Measurements from ENCODE around the gene TAS2R60. TPM values are rescaled to one million over a fixed set of nuclear protein-coding genes. Genes with fewer than 3 reads are reported as not detected.
"Not testable (repeated sequence)": the region's sequence is repeated elsewhere in the genome, so short reads cannot be mapped to it uniquely, and the experiment has no call there.

Gene TAS2R60
- total and polyA plus RNA-seq, 9 of the 15 experiments (the other 6 are each of a cell fraction or from before 2014, with no cell fraction given), result 0.08 TPM; not detected in 8

DNA sequence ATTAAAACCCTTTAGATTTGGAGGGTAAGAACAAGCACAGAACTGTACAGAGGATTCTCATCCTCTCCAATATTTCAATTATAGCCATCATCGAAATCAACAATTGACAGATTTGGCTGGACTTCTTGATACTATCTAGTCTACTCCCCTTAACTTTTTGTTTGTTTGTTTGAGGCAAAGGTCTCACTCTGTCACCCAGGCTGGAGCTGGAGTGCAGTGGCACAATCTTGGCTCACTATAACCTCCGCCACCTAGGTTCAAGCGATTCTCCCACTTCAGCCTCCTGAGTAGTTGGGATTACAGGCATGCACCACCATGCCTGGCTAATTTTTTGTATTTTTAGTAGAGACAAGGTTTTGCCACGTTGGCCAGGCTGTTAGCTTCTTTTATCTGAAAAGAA lies 41.0 kb upstream of the TAS2R60 start:
- CTCF ChIA-PET (ENCODE audit: low intra/inter-chr PET ratio); H2AFZ ChIP-seq (ENCODE audit: low read depth, low read length); H3K27ac ChIP-seq (ENCODE audit: extremely low read depth, low read depth, low read length); H3K9me1 ChIP-seq (ENCODE audit: control insufficient read depth, insufficient read depth, low read length); H3K4me3 ChIP-seq; H3K79me2 ChIP-seq (ENCODE audit: control insufficient read depth, insufficient read depth, low read length); H3K9me3 ChIP-seq (replicated peaks; ENCODE audit: control insufficient read depth, insufficient read depth, low read depth, low read length); in situ Hi-C loops (cut with MboI); intact Hi-C loops (cut with micrococcal nuclease); H4K20me1 ChIP-seq (replicated peaks; ENCODE audit: control insufficient read depth, insufficient read depth, low read length); DNase-seq (ENCODE audit: extremely low read depth in 1 of 4, low spot score in 3 of 4); BruUV-seq (replicated peaks); FAIRE-seq; ATAC-seq; H3K9ac ChIP-seq (ENCODE audit: insufficient read depth in 1 of 2, low read depth in 2 of 2, low read length in 2 of 2); H3K36me3 ChIP-seq (ENCODE audit: control insufficient read depth, insufficient read depth, low read length); H3K4me2 ChIP-seq (ENCODE audit: insufficient read depth, low read length): not testable (repeated sequence)
- H3K4me1 ChIP-seq (replicated peaks in 1 of 2; ENCODE audit: control insufficient read depth in 2 of 2, insufficient read depth in 2 of 2, low read length in 2 of 2), result peaks cover 0 to 10% of the 10 kb centered on the region in 2 experiments; a peak in 3 of 5 replicates
- POLR2A ChIA-PET, result interaction anchor here (0.5 to 10.7 kb wide), 3 partner anchors 10 to 88 kb away, joined by 3 to 131 read pairs (median 11); no protein-coding TSS in a partner anchor
- peaks cover 63 to 80% of the 10 kb centered on the region in 2 experiments for H3K27me3 ChIP-seq (ENCODE audit: control insufficient read depth in 2 of 2, insufficient read depth in 2 of 2, low read length in 2 of 2)
- WGBS (ENCODE audit: insufficient coverage, low coverage, missing lambda C conversion rate), result 1% methylated on average over 4 of the region's 4 CpGs

DNA sequence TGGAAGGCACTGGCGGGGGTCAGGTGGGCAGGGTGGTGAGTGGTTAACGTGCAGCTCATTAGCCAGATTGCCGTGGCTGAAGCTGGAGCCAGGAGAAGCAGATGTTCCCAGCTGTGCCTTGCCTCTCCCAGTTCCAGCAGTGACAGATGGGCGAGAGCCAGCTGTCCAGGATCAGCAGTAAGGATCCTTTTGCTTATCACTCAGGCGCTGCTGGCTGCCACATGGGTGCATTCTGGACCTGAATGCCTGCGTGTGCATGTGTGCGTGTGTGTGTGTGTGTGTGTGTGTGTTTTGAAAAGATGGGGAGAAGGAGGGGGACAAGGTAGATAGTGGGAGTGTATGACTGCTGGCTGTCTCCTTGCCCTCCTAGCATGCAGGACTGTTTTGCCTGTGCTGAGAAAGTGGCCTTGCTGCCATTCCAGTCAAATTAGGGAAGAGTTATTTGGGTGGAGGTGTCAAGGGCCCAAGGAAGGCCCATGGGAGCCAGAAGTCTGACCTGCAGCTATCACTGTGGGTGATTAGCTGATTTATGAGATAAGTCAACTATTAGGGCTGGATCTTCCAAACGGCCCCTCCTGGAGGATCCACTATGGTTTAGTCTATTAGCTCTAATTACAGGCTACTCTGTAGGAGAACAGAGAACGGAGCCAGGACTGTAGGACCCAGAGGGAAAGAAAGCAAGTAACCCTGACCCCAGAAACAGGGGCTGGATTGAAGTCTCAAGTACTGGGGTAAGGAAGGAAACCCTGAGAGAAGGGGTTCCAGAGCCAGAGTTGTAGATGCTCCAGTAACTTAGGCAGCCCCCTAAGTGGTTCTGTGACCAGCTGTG lies 37.9 kb upstream of the TAS2R60 start:
- FAIRE-seq (no peak), ATAC-seq (no peak), DNase-seq (ENCODE audit: extremely low read depth in 1 of 4, low spot score in 3 of 4) (no peak)
- Histone ChIP-seq H3K9me1 (ENCODE audit: control insufficient read depth, insufficient read depth, low read length) (no peaks in the 10 kb centered on the region), H3K36me3 (ENCODE audit: control insufficient read depth, insufficient read depth, low read length) (no peaks in the 10 kb centered on the region), H3K27ac (ENCODE audit: extremely low read depth, low read depth, low read length) (no peak overlapping the region), H4K20me1 (replicated peaks; ENCODE audit: control insufficient read depth, insufficient read depth, low read length) (0 out of 2 replicates have a peak, but pooled peaks cover 3% of the 10 kb centered on the region), H3K4me2 (ENCODE audit: insufficient read depth, low read length) (no peak overlapping the region), H3K4me3 (no peak overlapping the region), H2AFZ (ENCODE audit: low read depth, low read length) (no peak overlapping the region), H3K4me1 (replicated peaks in 1 of 2; ENCODE audit: control insufficient read depth in 2 of 2, insufficient read depth in 2 of 2, low read length in 2 of 2) (peaks cover 0 to 7% of the 10 kb centered on the region in 2 experiments; a peak in 3 of 5 replicates), H3K27me3 (ENCODE audit: control insufficient read depth in 2 of 2, insufficient read depth in 2 of 2, low read length in 2 of 2) (peaks cover 53 to 71% of the 10 kb centered on the region in 2 experiments), H3K9me3 (replicated peaks; ENCODE audit: control insufficient read depth, insufficient read depth, low read depth, low read length) (no peaks in the 10 kb centered on the region), H3K79me2 (ENCODE audit: control insufficient read depth, insufficient read depth, low read length) (no peaks in the 10 kb centered on the region), H3K9ac (ENCODE audit: insufficient read depth in 1 of 2, low read depth in 2 of 2, low read length in 2 of 2) (peak overlapping the region in 1 of 2 experiments; percentile 41; a peak in 1 of 4 replicates)
- ChIA-PET CTCF (ENCODE audit: low intra/inter-chr PET ratio) (no interaction called here), POLR2A (interaction anchor here (0.8 to 10.7 kb wide), 2 partner anchors 14 to 22 kb away, joined by 3 to 131 read pairs; no protein-coding TSS in a partner anchor)
- WGBS (ENCODE audit: insufficient coverage, low coverage, missing lambda C conversion rate), result 2% methylated on average over 9 of the region's 9 CpGs
- intact Hi-C loops (cut with micrococcal nuclease), result no loop called here
- no TSS peak for BruUV-seq (replicated peaks)
- in situ Hi-C loops (cut with MboI), result no loop called here
- TF ChIP-seq CEBPB (tag; IDR thresholded peaks at IDR 0.05), result no peak
- TF ChIP-seq TAL1 (IDR thresholded peaks at IDR 0.05), result peak; percentile 4; the same call in 1 of the 2 replicates
- peak; percentile 50; the same call in 1 of the 2 replicates for TF ChIP-seq MCM3 (IDR thresholded peaks at IDR 0.05)
- TF ChIP-seq, protein P1, sequence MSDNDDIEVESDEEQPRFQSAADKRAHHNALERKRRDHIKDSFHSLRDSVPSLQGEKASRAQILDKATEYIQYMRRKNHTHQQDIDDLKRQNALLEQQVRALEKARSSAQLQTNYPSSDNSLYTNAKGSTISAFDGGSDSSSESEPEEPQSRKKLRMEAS (CRISPR knock-in tag; IDR thresholded peaks at IDR 0.05), result peak; percentile 40; the same call in 1 of the 2 replicates
- no peak for TF ChIP-seq KHSRP (IDR thresholded peaks at IDR 0.05)
- TF ChIP-seq HDAC3 (IDR thresholded peaks at IDR 0.05; ENCODE audit: borderline replicate concordance, partially characterized antibody), result no peak
- peak; percentile 64 for TF ChIP-seq CBFA2T2 (conservative IDR thresholded peaks at IDR 0.05)
- TF ChIP-seq GATA2 (CRISPR knock-in tag; IDR thresholded peaks at IDR 0.05), result 0 out of 2 replicates have a peak, but pooled peaks have one; percentile 17
- no peak for TF ChIP-seq PTRF (tag; IDR thresholded peaks at IDR 0.05)
- no peak for TF ChIP-seq EP400 (IDR thresholded peaks at IDR 0.05)
- TF ChIP-seq NBN (IDR thresholded peaks at IDR 0.05; ENCODE audit: low read depth), result no peak
- TF ChIP-seq ADNP (tag; IDR thresholded peaks at IDR 0.05), result no peak
- TF ChIP-seq, protein P2, sequence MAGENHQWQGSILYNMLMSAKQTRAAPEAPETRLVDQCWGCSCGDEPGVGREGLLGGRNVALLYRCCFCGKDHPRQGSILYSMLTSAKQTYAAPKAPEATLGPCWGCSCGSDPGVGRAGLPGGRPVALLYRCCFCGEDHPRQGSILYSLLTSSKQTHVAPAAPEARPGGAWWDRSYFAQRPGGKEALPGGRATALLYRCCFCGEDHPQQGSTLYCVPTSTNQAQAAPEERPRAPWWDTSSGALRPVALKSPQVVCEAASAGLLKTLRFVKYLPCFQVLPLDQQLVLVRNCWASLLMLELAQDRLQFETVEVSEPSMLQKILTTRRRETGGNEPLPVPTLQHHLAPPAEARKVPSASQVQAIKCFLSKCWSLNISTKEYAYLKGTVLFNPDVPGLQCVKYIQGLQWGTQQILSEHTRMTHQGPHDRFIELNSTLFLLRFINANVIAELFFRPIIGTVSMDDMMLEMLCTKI (IDR thresholded peaks at IDR 0.05; ENCODE audit: partially characterized antibody), result no peak
